Islet precursor cell (in vitro differentiated cells): ENCODE data around the gene SOAT2.

Source experiments
- DNase-seq: peaks from one replicate; pipeline ENCODE4 v3.0.0-alpha.2; 2018

Gene SOAT2

DNA sequence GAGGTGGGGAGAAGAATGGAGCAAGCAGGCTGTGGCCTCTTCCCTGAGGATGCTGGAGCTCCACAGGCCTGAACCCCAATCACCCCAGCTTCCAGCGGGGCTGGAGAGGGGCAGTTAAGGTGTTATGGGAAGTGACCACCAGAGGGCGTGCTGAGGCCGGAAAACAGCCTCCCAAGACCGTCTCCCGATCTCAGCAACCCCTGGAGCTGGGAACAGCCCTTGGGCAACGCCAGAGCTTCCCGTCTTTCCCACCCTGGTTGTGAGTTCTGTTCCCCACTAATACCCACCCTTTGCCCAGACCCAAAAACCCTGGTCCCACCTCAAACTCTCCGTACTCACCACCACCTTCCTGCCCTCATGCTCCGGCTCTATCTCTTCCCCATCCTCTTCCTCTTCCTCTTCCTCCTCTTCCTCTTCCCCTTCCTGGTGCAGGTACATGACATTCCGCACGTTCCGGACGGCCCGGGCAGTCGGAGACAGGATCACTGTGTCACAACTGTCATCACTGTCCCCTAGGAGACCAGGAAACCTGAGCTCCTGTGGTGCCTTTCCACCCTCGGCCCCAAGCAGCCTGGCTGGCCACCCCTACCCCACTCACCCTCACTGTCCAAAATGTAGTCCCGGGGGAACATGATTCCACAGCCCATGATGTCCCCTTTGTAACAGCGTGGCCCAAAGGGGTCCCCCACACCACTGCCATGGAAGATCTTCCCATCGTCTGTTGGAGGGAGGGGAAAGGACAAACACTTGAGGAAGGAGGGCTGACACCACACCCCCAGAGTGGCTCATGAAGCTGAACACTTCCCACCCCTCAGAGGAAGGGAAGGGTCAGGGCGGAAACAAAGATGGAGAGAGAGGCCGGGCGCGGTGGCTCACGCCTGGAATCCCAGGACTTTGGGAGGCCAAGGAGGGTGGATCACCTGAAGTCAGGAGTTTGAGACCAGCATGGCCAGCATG, 37.0 kb upstream of the SOAT2 start:
- DNase-seq = peak; percentile 85

DNA sequence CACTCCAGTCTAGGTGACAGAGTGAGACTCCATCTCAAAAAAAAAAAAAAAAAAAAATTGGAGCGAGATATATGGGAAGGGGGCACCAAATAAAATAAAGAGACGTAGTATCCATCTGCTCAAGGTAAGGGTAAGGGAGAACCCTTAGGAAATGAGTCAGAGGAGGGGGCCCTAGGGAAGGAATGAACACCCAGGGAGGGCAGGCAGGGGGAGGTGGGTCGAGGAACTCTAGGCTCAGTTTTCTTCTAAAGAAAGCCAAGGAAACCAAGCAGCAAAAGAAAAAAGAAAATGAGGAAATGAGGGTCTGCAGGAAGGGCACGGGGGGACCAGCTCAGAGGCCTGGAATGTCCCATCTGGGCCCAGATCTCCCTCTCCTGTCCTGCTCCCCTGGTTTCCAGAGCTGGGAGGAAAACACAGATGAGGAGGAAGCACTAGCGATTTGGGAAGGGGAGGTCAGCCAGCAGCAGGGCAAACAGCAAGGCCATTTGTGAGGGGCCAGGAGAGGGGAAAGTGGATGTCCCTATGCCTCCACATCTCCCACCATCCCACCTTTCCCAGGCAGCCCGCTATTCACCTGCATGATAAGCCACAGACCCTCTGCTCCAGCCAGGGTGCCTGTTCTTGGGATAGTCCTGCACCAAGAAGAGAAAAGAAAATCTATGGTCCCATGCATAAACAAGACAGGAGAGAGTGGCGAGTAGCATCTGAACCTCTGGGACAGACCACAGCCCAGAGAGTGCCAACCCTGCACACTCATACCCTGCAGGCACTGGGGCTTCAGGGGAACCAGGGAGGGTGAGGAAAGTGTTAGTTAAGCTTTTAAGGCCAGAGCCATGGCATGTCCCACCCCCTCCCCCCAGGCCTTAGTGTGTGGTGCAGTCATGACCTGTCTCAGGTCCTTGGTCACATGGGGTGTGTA, 36.0 kb upstream of the SOAT2 start:
- no peak for DNase-seq

DNA sequence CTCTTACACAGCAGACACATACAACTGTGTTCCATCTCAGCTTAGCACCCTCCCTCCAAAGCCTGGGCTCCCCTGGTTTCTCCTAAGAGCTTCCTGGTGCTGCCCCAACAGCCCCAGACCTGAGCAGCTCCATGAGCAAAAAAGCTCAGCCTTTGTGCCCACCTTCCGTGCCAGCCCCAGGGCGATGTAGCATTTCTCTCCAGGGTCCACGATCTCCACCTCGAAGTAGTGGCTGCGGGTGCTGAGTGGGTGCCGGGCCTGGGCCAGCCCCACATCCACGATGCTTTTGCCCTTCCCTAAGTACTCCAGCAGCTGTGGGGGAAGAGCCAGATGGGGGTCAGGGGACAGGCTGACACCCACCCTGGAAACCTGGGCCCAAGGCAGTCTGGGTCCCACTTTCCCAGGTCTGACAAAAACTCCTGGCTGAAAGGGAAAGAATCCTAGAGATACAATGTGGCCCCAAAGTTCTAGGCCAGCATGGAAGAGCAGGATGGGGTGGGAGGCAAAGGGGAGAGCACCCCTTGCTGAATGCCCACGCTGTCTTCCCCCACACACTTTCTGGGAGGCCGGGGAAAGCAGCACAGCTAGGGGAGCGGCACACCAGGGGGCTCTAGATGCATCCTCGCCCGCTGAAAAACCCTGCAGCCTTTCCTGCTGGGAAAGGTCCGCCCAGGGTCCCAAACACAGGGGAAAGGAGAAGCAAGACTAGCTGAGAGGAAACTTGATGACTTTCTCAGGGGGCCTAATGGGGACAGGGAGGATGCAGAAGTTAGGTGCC, 35.1 kb upstream of the SOAT2 start:
- DNase-seq = peak; percentile 51

DNA sequence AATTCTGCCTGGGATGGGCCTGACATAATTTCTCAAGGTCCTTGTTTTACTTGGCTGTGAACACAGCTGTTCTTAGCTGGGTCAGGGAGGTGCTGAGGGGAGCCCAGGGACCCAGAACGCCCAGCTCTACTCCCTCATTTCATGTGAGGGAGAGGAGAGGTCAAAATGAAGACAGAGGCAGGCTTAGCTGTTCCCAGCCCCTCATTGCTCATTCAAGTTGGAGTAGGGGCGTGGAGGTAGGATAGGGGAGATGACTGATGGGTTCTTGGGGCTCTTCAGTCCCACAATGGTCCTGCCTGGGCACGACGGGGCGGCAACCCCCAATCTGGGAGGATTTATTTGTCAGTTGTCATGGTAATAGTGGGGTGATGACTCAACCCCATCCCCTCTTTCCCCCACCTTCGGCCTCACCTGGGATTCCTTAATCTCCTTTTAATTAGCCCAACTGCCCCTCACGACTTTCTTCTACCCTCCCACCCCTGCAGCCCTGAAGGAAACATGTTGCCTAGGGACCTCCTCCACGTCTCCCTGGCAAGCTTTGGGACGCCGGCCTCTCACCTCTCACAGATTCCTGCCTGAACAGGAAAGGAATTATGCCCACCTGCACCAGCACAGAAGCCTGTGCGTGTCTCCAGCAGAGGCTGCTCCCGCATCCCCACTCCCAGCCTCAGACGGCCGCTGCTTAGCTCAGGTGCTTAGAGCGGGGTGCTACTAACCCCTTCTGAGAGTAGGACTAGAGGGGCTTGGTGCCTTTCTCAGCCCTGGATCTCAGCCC, 34.3 kb upstream of the SOAT2 start:
- DNase-seq = peak; percentile 55

DNA sequence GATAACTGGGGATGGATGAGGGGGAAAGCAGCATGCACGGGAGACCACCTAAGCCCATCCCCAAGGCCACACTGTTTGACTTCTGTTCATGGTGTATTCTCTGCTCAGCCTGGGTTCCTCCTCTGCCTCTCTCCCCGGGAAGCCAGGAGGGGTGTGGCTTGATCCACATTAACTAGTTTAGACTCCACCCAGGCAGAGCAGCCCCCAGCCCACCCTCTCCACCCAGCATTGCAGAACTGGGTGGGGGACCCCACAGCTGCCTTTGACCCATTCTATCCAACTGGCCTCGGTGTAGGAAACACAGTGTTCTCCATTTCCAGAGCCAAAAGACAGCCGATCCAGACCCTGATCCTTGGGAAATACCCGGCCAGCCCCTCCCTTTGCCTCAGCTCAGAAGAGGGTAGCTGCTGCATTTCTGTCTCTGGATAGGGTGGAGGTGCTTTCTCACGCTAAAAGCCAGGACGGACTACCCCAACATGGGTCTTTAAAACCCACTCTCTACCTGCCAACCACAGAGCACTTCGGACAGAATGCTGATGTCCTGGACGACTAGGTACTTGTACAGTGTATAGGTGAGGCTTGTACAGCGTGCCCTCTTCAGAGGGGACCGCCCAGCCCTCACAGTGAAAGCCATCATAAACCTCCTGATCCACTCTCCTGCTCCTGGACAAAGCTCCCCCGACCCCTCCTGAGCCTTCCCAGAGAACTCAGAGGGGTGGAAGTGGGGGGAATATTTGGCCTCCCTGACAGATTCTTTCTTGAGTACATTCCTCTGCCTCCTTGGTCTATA, 33.5 kb upstream of the SOAT2 start:
- DNase-seq = peak; percentile 52

DNA sequence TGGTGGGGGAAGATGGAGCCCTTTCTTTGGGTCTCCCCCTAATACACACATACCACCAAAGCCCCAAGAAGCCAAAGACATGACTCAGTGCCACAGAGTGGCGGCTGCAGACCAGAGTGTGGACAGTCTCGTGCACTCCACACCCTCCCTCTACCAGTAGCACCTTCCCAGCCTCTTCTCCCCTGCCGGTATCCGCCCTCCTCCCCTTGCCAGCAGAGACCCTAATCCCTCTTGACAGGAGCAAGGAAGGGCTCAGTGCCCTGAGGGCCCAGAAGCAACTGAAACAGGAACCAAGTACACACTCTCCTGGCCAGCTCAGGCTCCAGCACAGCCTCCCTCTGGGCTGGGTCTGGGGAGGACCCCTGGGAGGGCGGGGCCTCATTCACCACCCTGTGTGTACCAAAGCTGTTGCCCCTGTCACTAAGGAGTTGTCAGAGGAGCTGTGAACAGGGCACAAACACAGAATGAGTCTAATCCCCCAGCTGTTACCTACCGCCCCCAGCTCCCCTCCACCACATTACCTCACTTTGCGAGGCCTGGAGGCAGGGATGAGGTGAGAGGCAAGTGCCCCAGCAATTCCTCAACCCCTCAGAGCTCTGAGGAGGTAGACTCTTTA, 32.3 kb upstream of the SOAT2 start:
- peak; percentile 74 for DNase-seq

DNA sequence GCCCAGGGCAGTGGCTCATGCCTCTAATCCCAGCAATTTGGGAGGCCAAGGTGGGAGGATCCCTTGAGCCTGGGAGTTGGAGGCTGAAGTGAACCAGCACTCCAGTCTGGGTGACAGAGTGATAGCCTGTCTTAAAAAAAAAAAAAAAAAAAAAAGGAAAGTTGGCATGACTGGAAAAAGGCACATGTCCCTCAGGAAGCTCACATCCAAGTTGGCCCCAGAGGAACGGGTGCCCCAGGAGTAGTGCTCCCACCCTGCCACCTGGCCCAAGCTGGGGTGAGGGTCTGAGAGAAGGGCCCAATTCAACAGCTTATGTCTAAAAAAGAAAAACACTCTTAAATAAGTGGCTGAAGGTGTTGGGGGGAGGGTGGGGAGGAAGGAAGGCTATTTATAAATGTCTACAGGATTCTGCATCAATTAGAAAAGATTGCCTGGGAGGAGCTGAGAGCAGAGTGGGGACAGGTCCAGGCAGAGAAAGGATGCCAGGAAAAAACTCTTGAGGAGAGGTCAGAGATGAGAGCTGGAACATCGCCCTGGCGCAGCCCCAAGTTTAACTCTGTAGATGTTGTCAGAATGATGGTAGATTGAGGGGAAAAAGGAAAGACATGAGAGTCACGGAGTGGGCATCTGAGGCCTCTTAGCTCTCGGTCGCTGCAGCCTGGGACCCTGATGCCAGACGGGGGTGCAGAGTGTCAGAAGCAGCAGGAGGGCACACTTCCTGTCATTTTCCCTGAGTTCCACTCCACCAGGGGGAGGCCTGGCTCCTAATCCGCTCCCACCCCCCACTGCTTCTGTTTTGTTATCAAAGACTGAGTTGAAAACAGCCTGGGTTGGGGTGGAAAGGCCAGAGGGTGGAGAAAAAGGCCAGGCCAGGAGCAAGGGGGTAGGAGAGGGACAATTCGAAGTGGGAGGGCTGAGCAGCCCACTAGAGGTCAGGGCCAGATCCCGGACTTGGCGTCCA, 31.4 kb upstream of the SOAT2 start:
- peak; percentile 54 for DNase-seq

DNA sequence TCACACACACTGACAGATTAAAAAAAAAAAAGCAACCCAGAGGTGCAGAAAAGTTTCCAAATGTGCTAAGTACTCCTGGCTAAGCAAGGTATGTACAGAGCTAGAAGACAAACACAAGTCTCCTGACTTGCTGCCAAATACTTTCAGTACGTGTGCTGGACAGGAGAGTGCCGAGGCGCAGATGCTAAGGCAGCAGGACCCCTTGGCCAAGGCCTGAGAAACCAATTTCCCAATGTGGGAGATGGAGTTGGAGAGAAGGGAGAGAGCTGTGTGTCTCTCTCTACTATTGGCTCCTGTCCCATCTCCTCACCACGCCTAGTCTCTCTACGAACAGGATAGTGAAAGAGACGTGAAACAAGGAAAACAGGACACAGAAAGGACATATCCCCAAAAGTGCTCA, 29.4 kb upstream of the SOAT2 start:
- DNase-seq = no peak

DNA sequence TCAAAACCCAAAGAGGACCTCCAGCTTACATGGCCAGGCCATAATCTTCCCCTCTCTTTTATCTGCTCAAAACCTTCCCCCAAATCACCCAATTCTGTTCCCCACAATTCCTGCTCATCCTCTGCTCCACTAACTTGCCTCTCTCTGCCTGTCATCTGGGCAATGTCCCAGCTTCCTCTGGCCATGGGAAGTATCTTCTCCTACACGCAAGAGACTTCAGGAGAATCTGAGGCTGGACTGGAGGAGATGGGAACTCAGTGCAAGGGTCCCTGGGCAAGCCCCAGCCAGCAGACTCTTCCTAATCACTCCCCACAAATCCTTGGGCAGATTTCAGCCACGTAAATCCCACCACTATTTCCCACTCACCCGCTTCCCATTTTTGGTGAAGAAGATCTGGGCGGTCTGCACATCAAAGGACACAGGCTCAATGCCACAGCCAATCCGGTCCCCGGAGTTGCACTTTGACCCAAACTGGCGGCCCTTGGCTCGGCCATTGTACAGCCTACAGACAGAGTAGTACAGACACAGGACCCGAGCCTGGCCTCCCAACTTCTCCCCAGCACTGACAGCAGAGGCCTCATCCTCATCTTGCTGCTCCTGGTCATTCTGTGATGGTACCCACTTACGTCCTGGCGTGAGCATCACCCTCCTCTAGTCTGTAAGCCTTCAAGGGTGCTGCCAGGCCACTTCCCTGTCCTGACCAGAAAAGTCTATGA, 28.8 kb upstream of the SOAT2 start:
- peak; percentile 45 for DNase-seq

DNA sequence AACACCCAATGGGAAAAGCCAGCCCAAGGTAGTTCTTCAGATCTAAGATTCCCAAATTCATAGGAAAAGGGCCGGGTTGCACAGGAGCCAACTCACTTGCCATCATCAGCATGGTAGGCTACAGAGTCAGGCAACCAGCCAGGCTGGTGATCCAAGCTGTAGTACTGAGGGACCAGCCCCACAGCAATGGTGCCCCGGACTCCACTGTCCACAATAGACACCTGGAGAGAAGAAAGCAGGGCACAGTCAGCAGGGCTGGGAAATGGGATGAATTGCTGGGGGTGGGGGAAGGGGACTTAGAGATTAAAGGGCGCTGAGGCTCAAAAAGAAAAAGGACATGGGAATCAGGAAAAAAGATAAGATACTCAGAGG, 28.3 kb upstream of the SOAT2 start:
- no peak for DNase-seq

DNA sequence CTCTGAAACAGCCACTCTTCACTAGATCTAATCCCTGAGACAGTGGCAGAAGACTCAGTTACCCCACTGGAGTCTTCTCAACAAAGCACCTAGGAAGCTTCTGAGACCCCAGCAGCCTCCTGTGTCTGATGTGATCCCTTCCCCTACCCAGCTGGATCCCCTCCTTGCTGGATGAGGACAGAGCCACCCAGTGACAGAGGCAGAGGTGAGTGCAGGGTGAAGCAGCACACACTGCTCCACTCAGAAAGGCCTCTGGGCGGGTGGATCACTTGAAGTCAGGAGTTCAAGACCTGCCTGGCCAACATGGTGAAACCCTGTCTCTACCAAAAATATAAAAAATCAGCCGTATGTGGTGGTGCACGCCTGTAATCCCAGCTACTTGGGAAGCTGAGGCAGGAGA, 26.8 kb upstream of the SOAT2 start:
- no peak for DNase-seq

DNA sequence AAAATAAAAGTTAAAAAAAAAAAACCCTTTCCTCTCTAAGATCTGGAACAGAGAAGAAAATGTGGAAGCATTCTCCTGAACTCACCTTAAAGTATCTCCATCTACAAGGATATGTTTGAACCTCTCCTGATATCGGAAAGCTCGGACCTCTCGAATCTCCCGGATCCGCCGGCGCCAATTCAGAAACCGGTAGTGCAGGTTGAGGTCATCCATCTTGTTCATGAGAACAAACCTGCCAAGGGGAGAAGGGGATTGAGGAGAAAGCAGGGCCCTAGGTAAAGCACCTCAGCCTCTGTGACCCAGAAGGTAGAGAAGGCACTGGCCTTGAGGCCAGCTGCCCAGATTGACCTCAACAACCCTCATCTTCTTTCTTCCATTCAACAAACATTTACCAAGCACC, 26.3 kb upstream of the SOAT2 start:
- peak; percentile 47 for DNase-seq

DNA sequence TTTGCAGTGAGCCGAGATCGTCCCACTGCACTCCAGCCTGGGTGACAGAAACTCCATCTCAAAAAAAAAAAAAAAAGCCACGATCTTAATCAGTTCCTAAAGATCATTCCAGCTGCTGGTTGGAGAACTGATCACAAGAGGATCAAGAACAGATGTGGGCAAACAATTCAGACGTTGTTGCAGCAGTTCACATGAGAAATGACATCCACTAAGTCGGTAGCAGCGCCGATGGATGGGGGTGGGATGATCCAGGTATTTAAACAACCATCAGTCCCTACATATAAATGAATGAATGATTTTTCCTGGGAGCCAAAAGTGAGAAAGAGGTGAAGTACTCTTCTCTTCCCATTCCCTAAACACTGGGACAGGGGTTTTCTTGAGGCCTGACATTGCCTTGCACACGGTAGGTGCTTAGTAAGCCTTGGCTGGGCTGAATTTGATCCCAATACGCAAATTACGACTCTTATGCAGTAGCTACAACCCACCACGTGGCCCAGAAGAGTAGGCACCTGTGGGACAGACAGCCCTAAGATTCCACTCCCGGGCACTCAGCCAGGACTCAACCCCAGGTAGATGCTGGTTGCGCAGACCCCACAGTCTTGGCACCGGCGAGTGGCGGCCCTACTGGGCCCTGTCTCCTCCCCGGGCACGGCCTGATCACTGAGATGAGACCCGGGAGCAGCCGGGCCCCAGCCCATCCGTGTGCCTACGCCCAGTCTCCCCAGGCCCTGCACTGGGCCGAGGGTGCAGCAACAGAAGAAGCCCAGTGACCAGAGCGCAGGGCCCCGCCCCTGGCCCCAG, 24.7 kb upstream of the SOAT2 start:
- DNase-seq = no peak

DNA sequence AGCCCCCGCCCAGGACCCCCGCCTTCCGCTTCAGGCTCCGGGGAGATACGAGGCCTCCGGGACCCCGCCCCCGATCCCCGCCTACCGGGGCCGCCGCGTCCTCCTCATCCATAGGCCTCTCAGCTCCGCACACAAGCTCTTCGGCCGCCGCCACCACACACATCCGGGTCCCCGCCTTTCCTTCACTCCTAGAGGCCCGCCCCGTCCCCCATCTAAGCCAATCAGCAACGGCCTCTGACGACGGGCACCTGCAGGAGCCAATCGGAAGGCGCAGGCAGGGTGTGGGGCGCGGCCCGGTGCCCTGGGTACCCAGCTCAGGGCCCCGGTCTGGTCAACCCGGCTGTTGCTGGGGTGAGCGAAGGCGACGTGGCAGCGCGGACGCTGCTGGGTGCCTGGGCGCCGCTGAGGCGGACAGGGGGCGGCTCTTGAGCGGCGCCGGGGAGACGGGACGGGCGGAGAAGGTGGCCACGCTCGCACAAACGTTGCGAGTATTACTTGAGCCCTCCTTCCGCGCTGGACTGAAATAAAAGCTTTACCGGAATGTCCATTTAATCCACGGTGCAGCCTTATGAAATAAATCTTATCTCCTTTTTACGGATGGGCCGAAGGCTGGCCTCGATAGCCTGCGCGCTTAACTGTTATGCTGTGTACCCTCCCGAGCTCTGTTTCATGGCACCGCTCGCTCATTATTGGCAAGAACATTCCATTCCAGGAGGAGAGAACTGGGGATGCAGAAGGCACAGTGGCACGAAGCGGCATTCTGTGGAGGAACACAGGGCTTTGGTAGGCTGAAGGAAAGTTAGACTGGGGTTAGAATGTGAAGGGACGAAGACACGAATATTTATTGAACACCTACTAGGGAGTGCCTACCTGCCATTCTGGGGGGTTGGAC, 23.8 kb upstream of the SOAT2 start, which contains the start of gene SPRYD3:
Gene SPRYD3, minus strand, starts transcription at position 165 of the 892 bp plus-strand sequence. Its CDS starts 57 bp downstream, at position 108.
- peak; percentile 100 for DNase-seq

DNA sequence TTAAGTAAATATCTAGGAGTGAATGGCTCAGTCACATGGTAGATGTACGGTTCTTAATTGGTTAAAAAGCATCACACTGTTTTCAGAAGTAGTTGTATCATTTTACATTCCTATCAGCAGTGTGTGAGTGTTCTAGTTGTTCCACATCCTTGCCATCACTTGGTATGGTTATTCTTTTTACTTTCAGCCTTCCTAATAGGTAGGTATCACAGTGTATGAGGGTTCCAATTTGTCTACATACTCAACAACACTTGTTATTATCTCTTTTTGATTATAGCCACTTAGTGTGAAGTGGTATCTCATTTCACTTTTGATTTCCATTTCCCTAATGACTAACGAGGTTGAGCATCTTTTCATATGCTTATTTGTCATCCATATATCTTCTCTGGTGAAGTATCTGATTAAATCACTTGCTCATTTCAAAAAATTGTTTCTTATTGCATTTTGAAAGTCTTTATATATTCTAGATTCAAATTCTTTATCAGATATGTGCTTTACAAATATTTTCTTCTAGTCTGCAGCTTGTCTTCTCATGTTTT, 20.6 kb upstream of the SOAT2 start:
- no peak for DNase-seq

DNA sequence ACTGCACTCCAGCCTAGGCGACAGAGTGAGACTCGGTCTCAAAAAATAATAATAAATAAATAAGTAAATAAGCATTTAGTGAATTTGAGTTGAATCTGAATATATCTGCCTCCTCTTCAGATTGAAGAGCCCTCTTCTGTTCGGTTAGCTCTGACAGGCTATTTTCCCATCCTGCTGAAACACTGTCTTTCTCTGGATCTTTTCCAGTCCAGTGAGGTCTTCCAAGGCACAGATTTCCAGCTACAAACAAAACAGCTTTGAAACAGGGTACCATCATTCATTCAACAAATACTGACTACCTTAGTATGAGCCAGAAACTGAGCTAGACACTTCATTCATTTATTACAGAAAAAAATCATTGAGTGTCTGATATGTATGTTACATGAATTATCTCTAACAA, 16.9 kb upstream of the SOAT2 start:
- no peak for DNase-seq

DNA sequence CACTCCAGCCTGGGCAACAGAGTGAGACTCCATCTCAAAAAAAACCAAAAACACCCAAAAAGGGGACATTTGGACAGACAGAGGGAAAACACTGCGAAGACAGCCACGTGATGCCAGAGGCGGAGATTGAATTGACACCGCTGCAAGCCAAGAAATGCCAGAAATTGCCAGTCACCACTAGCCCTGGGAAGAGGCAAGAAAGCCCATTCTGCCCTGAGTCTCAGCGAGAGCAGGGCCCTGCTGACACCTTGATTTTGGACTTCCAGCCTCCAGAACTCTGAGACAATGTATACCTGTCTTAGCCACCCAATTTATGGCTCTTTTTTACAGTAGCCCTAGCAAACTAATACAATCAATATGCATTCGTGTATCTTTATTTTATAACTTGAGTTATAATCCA, 13.2 kb upstream of the SOAT2 start:
- DNase-seq = no peak
